Nucleus accumbens (tissue), 56 donors: ENCODE results near the gene TPPP.
"Not testable (repeated sequence)": the region's sequence is repeated elsewhere in the genome, so short reads cannot be mapped to it uniquely, and the experiment has no call there.

Experiments used
- DNase-seq, 56 donors: peaks; one replicate each; lab custom pipeline; 2025; lab: John Stamatoyannopoulos, UW

TPPP gene

DNA sequence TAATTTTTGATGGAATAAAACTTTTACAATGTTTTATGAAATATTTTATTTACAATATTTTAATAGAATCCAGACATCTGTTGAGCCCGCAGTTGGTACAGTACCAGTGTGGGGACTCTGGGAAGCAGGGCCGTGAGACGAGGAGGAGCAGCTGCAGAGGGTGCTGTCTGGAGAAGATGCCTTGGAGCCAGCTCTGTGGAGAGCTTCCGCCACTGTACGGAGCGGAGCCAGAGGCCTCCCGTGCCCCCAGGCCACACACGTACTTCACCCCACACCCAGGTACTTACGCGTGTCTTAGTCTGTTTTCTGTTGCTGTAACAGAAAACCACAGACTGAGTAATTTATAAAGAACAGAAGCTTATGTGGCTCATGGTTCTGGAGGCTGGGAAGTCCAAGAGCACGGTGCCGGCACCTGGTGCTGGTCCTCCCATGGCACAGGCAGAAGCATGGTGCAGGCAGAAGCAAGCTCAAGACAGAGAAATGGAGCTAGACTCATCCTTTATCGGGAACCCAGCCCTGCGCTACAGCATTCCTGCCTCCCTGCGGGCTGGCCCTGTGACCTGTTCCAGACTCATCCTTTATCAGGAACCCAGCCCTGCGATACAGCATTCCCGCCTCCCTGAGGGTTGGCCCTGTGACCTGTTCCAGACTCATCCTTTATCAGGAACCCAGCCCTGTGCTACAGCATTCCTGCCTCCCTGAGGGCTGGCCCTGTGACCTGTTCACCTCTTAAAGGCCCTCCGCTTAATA lies 57.7 kb downstream of the TPPP start:
- DNase-seq = no peak

DNA sequence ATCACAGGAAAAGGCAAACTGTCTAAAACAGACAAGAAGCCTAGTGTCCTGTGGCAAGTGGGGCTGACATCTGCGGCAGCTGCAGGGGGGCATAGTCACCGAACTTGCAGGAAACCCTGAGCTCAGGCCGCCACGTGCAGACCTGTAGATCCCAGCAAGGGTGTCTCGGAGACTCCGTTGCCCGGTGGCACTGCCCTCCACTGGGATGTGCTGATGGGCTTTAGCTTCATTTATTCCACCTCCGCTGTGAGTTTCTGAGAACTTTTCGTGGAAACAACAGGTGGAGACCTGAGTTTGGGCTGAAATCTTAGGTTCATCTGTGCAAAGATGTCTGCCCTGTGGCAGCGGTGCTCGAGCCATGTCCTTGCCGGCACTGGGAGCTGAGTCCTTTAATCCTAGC lies 59.0 kb downstream of the TPPP start:
- no peak for DNase-seq

DNA sequence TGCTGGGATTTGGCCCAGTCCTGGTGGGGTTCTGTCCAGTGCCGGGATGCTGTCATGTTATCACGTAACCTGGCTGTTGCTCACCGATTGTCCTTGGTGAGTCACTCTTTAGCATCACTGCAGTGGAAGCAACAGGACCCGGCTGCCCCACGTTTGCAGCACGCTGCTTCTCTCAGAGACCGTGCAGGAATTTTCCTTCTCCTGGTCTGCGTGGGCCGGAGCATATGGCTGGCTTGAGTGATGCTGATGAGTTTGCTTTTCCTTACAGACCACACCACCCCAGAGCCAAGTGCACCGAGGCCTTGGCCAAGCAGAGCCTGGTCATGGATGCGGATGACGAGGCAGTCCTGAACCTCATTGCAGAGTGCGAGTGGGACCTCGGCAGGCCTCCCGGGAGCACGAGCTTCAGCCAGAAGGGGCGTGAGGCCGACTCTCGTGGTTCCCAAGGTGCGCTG lies 59.6 kb downstream of the TPPP start:
- DNase-seq = no peak

DNA sequence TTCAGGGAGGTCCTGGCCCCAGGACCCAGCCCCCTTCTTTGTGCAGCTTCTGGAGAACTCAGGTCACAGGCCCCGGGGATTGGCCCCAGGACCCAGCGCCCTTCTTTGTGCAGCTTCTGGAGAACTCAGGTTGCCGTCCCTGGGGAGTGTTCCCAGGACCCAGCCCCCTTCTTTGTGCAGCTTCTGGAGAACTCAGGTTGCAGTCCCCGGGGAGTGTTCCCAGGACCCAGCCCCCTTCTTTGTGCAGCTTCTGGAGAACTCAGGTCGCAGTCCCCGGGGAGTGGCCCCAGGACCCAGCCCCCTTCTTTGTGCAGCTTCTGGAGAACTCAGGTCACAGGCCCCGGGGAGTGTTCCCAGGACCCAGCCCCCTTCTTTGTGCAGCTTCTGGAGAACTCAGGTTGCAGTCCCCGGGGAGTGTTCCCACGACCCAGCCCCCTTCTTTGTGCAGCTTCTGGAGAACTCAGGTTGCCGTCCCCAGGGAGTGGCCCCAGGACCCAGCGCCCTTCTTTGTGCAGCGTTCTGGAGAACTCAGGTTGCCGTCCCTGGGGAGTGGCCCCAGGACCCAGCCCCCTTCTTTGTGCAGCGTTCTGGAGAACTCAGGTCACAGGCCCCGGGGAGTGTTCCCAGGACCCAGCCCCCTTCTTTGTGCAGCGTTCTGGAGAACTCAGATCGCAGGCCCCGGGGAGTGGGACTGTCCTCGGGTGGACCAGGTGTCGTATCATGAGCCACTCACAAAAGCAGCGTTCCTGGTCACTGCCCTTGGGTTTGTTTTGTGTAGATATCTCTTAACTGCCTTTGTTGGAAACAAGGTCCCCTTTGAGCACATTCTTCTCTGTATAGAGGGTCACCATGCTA lies 64.6 kb downstream of the TPPP start:
- DNase-seq = not testable (repeated sequence)

DNA sequence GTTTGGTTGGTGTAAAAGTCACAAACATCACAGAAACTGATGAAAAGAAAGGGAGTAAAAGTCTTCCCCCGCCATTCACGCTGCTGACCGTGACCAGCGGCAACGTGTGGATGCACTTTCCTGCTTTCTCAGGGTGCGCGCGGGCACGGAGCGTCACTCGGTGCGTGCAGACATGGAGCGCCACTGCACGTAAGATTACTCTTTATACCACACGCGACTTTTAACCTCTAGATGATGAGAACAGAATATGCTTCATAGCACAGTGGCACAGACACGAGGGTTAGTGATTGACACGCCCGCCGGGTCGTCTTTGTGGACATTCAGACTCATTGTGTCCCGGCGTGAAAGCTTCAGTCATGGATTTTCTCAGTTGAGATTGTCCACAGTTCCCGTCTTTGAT lies 65.3 kb downstream of the TPPP start:
- DNase-seq = no peak

DNA sequence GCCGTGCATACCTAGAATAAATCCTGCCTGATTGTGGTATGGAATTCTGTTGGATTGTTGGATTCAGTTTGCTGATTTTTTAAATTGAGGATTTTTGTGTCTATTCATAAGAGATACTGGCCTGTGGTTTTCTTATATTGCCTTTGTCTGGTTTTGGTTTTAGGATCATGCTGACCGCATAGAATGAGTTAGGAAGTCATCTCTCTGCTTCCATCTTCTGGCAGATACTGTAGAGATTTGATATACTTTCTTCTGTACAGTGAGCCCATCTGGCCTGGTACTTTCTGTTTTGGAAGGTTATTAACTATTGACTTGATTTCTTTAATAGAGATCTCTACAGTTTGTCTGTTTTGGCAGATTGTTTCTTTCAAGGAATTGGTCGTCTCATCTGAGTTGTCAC lies 66.3 kb downstream of the TPPP start:
- DNase-seq = no peak

DNA sequence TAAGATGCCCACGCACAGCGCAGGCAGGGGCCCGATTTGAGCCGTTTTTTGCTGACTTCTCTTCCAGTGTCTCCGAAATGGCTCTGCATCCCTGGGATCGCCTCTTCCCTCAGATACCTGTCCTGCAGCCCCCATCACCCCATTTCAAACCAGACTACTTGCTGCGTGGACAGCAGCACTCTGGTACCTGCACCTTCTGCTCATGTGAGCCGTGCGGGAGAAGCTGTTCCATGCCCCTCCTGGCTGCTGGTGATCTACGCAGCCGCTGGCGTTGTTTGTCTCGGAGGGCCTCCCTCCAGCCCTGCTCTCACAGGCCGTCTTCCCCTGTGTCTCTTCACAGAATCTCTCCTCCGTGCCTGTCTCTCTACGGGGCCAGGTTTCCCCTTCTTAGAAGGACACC lies 67.6 kb downstream of the TPPP start:
- no peak for DNase-seq

DNA sequence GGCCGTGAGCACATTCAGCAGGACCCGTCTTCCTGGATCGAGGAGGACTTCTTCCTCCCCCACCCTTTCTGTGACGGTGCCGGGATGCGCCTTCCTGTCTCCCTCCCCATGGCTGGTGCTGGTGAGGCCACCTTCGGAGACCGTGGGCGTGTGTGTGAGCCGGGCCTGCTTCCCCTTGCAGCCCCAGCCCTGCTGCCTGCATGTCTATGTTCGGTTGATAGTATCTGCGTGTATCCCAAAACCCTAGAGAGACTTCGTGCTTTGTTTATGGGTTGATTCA lies 68.3 kb downstream of the TPPP start:
- DNase-seq = no peak

DNA sequence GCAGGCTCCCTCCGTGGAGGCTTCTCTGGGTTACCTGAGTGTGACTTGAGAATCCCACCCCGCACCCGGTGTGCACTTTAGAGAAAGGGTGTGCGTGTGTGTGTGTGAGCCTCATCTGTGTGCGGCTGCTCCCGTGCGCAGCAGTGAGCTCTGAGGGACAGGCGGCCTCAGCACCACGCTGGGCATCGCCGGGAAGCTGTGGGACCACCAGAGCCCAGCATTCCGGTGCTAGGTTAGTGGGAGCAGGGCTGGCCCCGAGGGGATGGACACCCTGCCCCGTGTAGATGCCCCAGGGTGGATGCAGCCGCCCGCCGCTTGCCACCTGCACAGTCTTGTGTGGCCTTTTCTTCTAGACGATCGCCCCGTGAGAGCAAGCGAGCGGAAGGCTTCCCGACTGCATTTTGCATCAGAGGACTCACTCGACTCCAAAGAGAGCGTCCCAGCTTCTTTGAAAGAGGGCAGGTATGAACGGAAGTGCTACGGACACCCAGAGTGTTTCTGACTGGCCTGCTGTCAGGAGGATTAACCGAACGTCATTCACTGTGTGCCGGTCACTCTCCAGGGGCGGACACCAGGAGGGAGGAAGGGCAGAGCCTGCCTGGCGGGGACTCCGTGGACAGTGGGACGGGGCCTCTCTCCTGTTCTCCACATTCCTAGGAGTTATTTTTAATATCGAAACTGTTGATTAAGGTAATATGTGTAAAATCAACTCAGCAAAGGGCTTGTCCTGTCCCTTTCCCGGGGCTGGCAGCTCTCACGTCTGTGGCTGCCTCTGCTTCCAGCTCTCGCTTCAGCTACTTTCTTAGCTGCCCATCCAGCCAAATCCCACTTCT lies 68.8 kb downstream of the TPPP start:
- DNase-seq = no peak

DNA sequence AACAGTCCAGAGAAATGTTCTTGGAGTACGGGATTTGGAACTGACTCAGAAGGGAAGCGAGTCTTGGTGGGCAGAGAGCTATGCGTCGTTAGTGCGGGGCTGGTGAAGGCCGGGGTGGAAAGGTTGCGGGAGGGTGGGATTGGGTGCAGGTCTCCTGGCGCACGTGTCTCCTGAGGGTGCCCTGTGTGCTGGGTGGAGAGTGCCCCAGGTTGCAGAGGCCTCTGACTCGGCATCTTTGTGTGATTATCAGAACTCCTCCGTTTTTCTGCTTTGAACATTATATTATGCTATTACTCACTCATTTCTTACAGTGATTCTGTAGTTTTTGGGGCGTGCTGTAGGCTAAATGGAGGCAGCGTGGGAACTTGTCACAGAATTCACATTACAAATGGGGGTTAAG lies 69.6 kb downstream of the TPPP start:
- DNase-seq = peak in 9 of 56 donors; percentile 8 to 36 (median 23)

DNA sequence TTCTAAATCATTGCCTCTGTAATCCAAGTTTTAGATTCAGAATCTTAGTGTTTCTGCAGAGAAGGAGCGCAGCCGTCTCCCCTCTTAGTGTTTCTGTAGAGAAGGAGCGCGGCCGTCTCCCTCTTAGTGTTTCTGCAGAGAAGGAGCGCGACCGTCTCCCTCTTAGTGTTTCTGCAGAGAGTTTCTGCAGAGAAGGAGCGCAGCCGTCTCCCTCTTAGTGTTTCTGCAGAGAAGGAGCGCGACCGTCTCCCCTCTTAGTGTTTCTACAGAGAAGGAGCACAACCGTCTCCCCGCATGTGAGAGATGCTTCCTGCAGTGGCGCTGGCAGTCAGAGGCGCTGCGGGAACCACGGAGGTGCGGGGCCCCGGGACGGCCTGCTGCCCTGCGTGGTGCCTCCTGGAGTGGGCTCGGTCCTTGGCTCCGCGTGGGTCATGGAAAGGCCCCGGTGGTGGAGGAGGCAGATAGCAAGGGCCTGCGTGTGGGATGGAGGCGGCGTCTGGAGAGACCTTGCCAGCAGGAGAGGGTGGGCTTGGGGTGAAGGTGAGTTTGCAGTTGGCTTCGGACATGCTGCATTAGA lies 70.1 kb downstream of the TPPP start:
- DNase-seq = peak in 1 of 56 donors; percentile 17

DNA sequence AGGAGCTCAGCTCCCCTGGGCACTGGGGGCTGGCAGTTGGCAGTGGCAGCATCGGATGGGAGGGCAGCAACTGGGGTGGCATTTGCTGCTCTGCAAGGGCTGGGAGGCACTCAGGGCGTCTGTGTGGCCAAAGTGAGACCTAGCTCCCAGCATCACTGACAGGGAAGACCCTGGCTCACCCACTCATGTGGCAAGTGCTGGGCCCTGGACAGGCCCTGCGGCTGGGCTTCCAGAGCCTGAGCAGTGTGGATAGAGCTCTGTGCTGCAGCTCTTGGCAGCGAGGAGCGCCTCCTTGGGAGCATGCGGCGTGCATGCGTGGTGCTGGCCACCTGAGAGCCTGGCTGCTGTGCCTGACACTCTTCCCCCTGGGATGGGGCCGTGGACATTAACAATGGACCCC lies 70.8 kb downstream of the TPPP start:
- DNase-seq = no peak

DNA sequence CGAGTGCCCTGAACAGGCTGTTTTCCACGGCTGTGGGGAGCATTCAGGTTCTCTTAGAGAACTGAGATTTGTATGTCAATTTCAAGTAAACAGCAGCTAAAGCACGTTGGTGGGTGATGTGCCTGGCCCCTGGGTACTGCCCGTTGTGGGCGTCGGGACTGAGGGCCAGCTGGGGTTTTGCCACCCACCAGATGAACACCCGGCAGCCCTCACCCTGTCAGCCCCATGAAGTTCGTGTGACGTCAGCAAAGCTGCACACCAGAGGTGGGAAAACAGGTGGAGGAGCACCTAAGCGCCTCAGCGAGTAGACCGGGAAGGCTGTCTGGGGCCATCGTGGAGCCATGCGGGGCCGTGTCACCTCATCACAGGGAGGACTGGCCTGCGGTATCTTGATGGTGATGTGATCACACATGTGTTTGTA lies 71.8 kb downstream of the TPPP start:
- DNase-seq = no peak

DNA sequence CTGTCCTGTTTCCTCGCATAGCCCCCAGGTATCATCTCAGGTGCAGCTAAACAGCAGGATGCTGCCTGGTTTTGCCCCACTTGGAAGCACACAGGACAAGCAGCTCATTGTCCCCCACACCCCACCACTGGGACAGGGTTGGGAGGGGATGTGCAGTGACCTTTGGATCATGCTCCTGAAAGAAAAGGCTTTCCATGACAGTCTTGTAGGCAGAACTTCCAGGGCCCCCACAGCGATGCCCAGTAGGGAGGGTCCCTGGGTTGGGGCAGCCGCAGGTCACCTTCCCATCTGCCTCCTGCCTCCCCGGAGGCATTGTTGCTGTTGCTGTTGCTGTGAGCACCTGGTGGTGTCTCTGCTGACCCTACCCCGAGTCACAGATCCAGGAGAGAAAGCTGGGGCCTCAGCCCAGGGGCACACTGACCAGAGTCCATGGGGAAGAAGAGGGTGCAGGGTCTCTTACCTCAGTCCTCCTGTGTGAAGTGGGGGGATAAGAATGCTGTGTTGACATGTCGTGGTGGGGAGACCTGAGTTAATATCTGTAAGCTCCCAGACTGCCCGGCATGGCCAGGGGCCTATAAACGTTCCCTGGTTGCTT lies 72.5 kb downstream of the TPPP start:
- DNase-seq = no peak

DNA sequence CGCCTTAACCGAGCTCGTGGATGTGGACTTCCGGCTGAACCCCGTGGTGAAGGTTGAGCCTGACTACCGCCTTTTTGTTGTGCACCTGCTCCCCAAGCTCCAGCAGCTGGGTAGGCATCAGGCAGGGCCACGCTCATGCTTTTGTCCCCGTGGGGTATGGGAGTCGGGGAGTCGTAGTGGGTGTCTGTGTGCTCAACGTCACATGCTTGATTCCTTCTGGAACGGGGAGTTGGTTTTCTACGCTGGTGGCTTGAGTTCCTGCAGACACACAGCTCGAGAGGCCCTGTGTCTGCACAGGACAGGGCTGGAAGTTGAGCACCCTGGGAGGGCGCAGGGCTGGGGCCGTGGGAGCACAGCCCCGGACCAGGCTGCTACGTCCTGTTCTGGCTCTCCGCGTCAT lies 73.0 kb downstream of the TPPP start:
- DNase-seq = no peak

DNA sequence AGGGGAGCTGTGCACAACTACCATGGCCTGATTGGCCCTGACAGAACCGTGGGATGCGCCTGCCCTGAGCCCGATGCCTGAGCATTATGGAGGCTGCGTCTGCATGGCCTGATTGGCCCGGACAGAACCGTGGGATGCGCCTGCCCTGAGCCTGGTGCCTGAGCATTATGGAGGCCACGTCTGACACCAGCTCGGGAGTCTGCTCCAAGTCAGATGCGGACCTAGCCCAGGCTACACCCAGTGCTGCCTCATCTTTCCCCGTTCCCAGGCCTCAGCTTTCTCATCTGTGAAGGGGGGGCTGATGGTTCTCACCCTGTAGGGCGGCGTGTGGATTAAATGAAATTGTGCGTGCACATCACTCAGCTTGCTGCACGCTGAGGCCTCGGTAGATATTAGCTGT lies 73.7 kb downstream of the TPPP start:
- DNase-seq = no peak

DNA sequence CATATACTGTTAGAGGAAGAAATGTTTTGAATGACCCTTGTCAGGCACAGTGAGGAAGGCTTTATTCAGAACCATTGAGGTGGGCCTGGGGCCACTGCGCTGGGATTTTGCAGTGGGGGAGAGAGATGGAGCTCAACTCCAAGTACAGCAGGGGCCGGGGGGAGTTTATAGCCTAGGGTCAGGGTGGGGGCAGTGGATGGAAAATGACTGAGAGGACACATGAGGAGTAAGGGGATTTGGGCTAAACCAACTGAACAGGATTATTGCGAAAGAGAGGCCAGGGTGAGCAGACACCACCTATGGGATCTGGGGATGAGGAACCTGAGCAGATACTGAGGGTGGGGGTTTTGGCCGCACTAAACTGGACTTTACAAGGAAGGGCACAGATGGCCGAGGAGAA lies 74.7 kb downstream of the TPPP start:
- no peak for DNase-seq

DNA sequence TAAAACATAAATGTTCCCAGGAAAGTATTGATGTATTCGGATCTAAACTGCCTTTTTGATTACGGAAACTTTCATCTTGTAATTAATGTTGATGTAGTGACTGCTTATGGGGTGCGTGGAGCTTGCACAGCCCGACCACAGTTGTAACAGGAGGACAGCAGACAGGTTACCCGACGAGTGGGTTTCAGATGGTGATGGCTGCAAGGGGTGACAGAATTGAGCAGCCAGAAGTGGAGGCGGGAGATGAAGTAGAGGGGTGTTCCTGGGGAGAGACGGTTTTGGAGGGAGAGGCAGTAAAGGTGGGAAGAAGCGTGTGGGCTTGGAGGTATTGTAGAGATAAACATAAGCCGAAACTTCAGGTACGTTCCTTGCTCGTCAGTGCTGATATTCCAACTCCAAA lies 75.3 kb downstream of the TPPP start:
- no peak for DNase-seq

DNA sequence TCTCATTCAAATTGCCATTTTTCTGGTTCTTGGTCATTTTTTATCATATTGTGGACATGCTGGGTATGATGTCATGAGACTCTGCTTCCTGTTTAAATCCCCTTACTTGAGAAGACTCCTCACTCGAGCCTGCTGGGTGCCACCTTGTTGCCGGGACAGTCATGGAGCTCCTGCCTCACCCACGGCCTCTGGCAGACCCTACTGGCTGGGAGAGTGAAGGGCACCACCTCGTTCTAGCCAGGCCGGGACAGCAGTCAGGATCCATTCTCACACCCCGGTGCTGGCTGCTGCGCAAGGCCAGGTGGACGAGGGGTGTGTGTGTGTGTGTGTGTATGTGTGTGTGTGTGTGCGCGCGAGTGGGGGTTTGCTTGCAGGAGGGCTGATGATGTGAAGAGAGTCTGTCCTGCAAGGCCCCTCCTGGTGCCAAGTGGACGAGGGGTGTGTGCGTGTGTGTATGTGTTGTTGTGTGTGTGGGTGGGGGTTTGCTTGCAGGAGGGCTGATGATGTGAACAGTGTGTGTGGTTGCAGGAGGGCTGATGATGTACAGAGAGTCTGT lies 76.6 kb downstream of the TPPP start:
- no peak for DNase-seq
